ENCODE results near the gene GDPGP1. TPM values are rescaled to one million over a fixed set of nuclear protein-coding genes. Genes with fewer than 3 reads are reported as not detected.

The GDPGP1 gene
- total and polyA plus RNA-seq, 2 donors from 2014 or later: 4.8 to 15.3 TPM

- FAIRE-seq (no peak), DNase-seq (peak in 1 of 5 donors; percentile 61)
- TF ChIP-seq CTCF (IDR thresholded peaks at IDR 0.05; ENCODE audit: borderline replicate concordance, extremely low read depth, insufficient read depth): no peak
- intact Hi-C loops (cut with DNase I): no loop called here
- peaks cover 0 to 24% (median 13%) of the 10 kb centered on the region in 3 donors for H3K36me3 ChIP-seq (ENCODE audit: control insufficient read depth in 2 of 3, insufficient read depth in 3 of 3, low read length in 3 of 3)
- no peaks in the 10 kb centered on the region for H3K9me3 ChIP-seq (ENCODE audit: control insufficient read depth in 2 of 3, insufficient read depth in 1 of 3, low read length in 3 of 3)
- H3K4me3 ChIP-seq (ENCODE audit: low read length in 3 of 3): peak overlapping the region; percentile 45 to 71 (median 56)
- peak overlapping the region; percentile 16 to 83 (median 45) for H3K9ac ChIP-seq (ENCODE audit: low read length in 3 of 3)
- no peaks in the 10 kb centered on the region for H3K27me3 ChIP-seq (ENCODE audit: control insufficient read depth, insufficient read depth, low read length)
- peak overlapping the region; percentile 89 to 97 for H3K27ac ChIP-seq (ENCODE audit: low read depth in 2 of 2, low read length in 2 of 2)
- H3K4me1 ChIP-seq (ENCODE audit: control insufficient read depth in 2 of 3, insufficient read depth in 2 of 3, low read depth in 1 of 3, low read length in 3 of 3): peaks cover 0 to 33% (median 23%) of the 10 kb centered on the region in 3 donors
These were observed 1.0 kb upstream of the GDPGP1 start for GRCh38 chr15:90232941-90233386.

- TF ChIP-seq CTCF (IDR thresholded peaks at IDR 0.05; ENCODE audit: borderline replicate concordance, extremely low read depth, insufficient read depth): peak; percentile 41
- FAIRE-seq: no peak
- DNase-seq: peak; percentile 97 to 99 (median 98)
- H3K36me3 ChIP-seq (ENCODE audit: control insufficient read depth in 2 of 3, insufficient read depth in 3 of 3, low read length in 3 of 3): peaks cover 0 to 23% (median 15%) of the 10 kb centered on the region in 3 donors
- intact Hi-C loops (cut with DNase I): no loop called here
- no peaks in the 10 kb centered on the region for H3K9me3 ChIP-seq (ENCODE audit: control insufficient read depth in 2 of 3, insufficient read depth in 1 of 3, low read length in 3 of 3)
- peak within 1 kb of the TSS; percentile 89 to 97 for H3K27ac ChIP-seq (ENCODE audit: low read depth in 2 of 2, low read length in 2 of 2)
- peak within 1 kb of the TSS; percentile 71 to 86 (median 83) for H3K4me3 ChIP-seq (ENCODE audit: low read length in 3 of 3)
- no peaks in the 10 kb centered on the region for H3K27me3 ChIP-seq (ENCODE audit: control insufficient read depth, insufficient read depth, low read length)
- peak within 1 kb of the TSS; percentile 68 to 83 (median 79) for H3K9ac ChIP-seq (ENCODE audit: low read length in 3 of 3)
- peaks cover 0 to 33% (median 23%) of the 10 kb centered on the region in 3 donors for H3K4me1 ChIP-seq (ENCODE audit: control insufficient read depth in 2 of 3, insufficient read depth in 2 of 3, low read depth in 1 of 3, low read length in 3 of 3)
These were observed 468 bp upstream of the GDPGP1 start, which contains the start of gene CIB1 for GRCh38 chr15:90233387-90234095. Gene CIB1 (minus strand): TSS chr15:90233941. CDS start chr15:90233885, 56 bp downstream.

GRCh38 chr15:90239371-90239770, 5.4 kb downstream of the GDPGP1 start:
- Histone ChIP-seq H3K9ac (ENCODE audit: low read length in 3 of 3) (no peak overlapping the region), H3K4me1 (ENCODE audit: control insufficient read depth in 2 of 3, insufficient read depth in 2 of 3, low read depth in 1 of 3, low read length in 3 of 3) (peaks cover 0 to 7% (median 0%) of the 10 kb centered on the region in 3 donors), H3K9me3 (ENCODE audit: control insufficient read depth in 2 of 3, insufficient read depth in 1 of 3, low read length in 3 of 3) (no peaks in the 10 kb centered on the region), H3K27ac (ENCODE audit: low read depth in 2 of 2, low read length in 2 of 2) (no peak overlapping the region), H3K36me3 (ENCODE audit: control insufficient read depth in 2 of 3, insufficient read depth in 3 of 3, low read length in 3 of 3) (peaks cover 0 to 7% (median 3%) of the 10 kb centered on the region in 3 donors), H3K27me3 (ENCODE audit: control insufficient read depth, insufficient read depth, low read length) (no peaks in the 10 kb centered on the region), H3K4me3 (ENCODE audit: low read length in 3 of 3) (no peak overlapping the region)
- DNase-seq: no peak
- TF ChIP-seq CTCF (IDR thresholded peaks at IDR 0.05; ENCODE audit: borderline replicate concordance, extremely low read depth, insufficient read depth): no peak
- intact Hi-C loops (cut with DNase I): no loop called here
- FAIRE-seq: no peak
